ENCODE measurements around the gene ICA1.

Gene ICA1

DNA sequence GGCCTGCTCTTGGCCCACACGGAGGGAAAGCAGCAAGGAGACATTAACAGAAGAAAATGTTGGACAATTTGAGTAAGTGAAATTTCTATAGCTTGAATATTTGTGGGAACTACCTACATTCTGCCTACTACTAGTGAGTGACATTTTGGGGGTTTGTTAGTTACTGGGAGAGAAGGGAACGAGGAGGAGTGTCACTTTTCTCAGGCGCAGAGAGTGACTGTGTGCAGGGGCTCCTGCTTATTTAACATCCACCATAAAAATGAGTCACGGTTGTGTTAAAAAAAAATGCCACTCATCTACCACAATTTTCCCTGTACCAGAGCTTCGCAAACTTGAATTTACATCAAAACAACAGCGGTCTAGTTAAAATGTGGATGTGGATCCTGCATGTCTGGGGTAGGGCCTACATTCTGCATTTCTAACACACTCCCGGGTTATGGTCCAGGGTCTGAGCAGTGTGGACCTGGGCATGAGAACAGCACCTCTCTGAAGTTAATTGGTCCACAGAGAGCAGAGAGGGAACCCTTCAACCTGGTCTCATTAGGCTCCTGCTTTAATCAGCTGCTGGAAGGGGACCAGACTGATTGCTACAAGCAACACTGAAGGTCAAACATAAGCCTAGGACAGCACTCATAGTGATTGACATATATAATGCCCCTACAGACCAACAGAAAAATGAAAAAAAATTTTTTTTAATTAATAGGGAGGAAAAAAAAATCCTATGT lies 41.4 kb downstream of the ICA1 start:
- DNase-seq (ENCODE audit: low read depth): no peak
- H3K4me3 ChIP-seq (ENCODE audit: control insufficient read depth, low read depth, low read length): no peak overlapping the region
- TF ChIP-seq CTCF (IDR thresholded peaks at IDR 0.05; ENCODE audit: control insufficient read depth, insufficient read depth, low read depth, low read length, missing control alignments): no peak

DNA sequence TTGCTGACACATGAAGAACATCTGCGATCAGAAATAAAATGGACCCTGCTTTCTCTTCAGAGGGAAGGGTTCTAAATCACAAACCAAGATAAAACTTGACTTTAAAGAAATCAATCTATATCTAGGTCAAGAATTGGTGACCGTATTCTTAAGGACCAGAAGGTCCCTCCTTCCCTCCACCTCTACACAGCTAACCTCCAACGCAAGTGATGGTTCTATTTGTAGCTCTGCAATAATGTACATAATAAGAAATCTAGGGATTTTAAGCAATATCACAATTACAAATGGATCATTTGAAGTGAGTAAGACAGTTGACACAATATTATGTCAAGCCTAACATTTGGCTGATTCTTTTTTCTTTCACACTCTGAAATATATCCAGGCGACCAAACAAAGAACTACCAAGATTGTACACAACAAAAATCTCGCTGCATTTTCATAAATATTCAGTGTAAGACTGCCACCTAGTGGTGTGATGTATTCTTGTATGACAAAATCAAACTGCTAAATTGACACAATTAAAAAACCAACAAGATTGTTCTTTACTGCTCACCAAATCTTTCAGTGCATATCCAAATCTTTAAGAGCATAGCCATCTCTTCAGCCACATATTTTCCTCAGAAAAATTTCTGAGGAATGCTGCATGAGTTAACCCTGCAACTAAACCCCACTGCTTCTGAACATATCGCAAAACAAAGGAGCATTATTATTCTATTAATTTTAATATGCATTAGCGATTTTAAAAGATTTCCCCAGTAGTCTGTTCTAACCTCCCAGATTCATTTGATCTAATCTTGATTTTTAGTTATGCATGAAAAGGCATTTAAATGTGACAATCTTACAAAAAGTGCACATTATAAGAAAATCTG lies 44.5 kb downstream of the ICA1 start:
- no peak overlapping the region for H3K4me3 ChIP-seq (ENCODE audit: control insufficient read depth, low read depth, low read length)
- TF ChIP-seq CTCF (IDR thresholded peaks at IDR 0.05; ENCODE audit: control insufficient read depth, insufficient read depth, low read depth, low read length, missing control alignments): peak; percentile 37
- DNase-seq (ENCODE audit: low read depth): peak; percentile 46

- no peak overlapping the region for H3K4me3 ChIP-seq (ENCODE audit: control insufficient read depth, low read depth, low read length)
- DNase-seq (ENCODE audit: low read depth): no peak
- TF ChIP-seq CTCF (IDR thresholded peaks at IDR 0.05; ENCODE audit: control insufficient read depth, insufficient read depth, low read depth, low read length, missing control alignments): no peak
These were observed 45.7 kb downstream of the ICA1 start for GRCh38 chr7:8216334-8216690.

DNA sequence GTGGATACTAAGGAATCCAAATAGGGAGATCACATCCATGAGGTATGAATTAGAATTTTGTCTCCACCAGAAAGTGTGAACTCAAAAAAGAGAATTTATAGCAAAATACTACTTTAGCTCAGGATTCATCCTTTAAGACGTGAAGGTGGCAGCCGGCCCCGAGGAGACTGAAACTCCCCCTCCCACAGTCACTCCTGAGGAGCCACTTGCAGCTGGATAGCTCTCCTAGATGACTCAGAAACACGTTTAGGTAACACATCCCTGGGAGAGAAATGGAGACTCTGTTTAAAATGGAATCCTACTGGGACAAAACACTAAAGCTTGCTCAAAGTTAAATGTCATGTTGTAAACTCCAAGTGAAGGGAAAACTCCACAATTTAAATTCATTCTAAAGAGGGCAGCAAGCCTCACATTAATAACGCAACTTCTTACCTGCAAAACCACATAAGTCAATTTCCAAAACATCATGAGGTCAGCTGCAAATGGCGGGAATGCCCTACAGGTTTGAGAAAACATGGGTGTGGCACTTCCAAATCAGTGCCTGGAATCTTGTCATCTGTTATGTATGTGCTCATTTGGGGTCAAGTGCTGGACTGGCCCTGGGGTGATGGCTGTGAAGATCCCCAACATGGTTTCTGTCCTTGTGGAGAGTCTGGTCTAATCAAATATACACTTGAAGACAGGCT lies 46.2 kb downstream of the ICA1 start:
- H3K4me3 ChIP-seq (ENCODE audit: control insufficient read depth, low read depth, low read length): no peak overlapping the region
- no peak for DNase-seq (ENCODE audit: low read depth)
- TF ChIP-seq CTCF (IDR thresholded peaks at IDR 0.05; ENCODE audit: control insufficient read depth, insufficient read depth, low read depth, low read length, missing control alignments): no peak

- TF ChIP-seq CTCF (IDR thresholded peaks at IDR 0.05; ENCODE audit: control insufficient read depth, insufficient read depth, low read depth, low read length, missing control alignments): no peak
- DNase-seq (ENCODE audit: low read depth): peak; percentile 60
- H3K4me3 ChIP-seq (ENCODE audit: control insufficient read depth, low read depth, low read length): no peak overlapping the region
These were observed 47.6 kb downstream of the ICA1 start for GRCh38 chr7:8214244-8214824.

- H3K4me3 ChIP-seq (ENCODE audit: control insufficient read depth, low read depth, low read length): no peak overlapping the region
- TF ChIP-seq CTCF (IDR thresholded peaks at IDR 0.05; ENCODE audit: control insufficient read depth, insufficient read depth, low read depth, low read length, missing control alignments): no peak
- no peak for DNase-seq (ENCODE audit: low read depth)
These were observed 48.6 kb downstream of the ICA1 start for GRCh38 chr7:8213381-8213780.

All from AG09309 (cell line).